ENCODE data around the gene TCERG1L. TPM values are rescaled to one million over a fixed set of nuclear protein-coding genes. Genes with fewer than 3 reads are reported as not detected.

Gene TCERG1L
- total RNA-seq, 2 experiments from 2014 or later: 0.06 TPM; not detected in 1

- no peak for ATAC-seq (ENCODE audit: poor library complexity)
- Mint-ChIP-seq H3K36me3 (ENCODE audit: low read depth) (no peaks in the 10 kb centered on the region), H3K9me3 (no peaks in the 10 kb centered on the region), H3K27me3 (no peaks in the 10 kb centered on the region), H3K27ac (no peak overlapping the region), H3K4me3 (no peak overlapping the region), H3K4me1 (ENCODE audit: low read depth) (no peaks in the 10 kb centered on the region)
- H3K27me3 ChIP-seq (ENCODE audit: control insufficient read depth in 1 of 2, insufficient read depth in 2 of 2, low read length in 2 of 2): no peaks in the 10 kb centered on the region
- peaks cover 0 to 22% of the 10 kb centered on the region in 2 experiments for H3K9me3 ChIP-seq (ENCODE audit: control insufficient read depth in 1 of 2, insufficient read depth in 1 of 2, low read length in 2 of 2)
- no peak overlapping the region for H3K4me3 ChIP-seq (ENCODE audit: low read length)
- H3K36me3 ChIP-seq (ENCODE audit: insufficient read depth, low read length): no peaks in the 10 kb centered on the region
- no peak overlapping the region for H3K27ac ChIP-seq (ENCODE audit: low read depth in 1 of 2, low read length in 2 of 2)
- intact Hi-C loops (cut with DNase I, micrococcal nuclease): no loop called here
- H3K4me1 ChIP-seq (ENCODE audit: insufficient read depth, low read length): no peaks in the 10 kb centered on the region
- TF ChIP-seq CTCF (IDR thresholded peaks at IDR 0.05): no peak
- POLR2A ChIA-PET: no interaction called here
- CTCF ChIA-PET: no interaction called here
- DNase-seq: no peak
Measured at GRCh38 chr10:131246775-131247174, 64.7 kb downstream of the TCERG1L start.

- Histone ChIP-seq H3K4me1 (ENCODE audit: insufficient read depth, low read length) (no peaks in the 10 kb centered on the region), H3K9me3 (ENCODE audit: control insufficient read depth in 1 of 2, insufficient read depth in 1 of 2, low read length in 2 of 2) (peaks cover 0 to 20% of the 10 kb centered on the region in 2 experiments), H3K36me3 (ENCODE audit: insufficient read depth, low read length) (no peaks in the 10 kb centered on the region), H3K4me3 (ENCODE audit: low read length) (no peak overlapping the region), H3K27me3 (ENCODE audit: control insufficient read depth in 1 of 2, insufficient read depth in 2 of 2, low read length in 2 of 2) (no peaks in the 10 kb centered on the region), H3K27ac (ENCODE audit: low read depth in 1 of 2, low read length in 2 of 2) (no peak overlapping the region)
- TF ChIP-seq CTCF (IDR thresholded peaks at IDR 0.05): no peak
- Mint-ChIP-seq H3K36me3 (ENCODE audit: low read depth) (no peaks in the 10 kb centered on the region), H3K9me3 (no peaks in the 10 kb centered on the region), H3K27ac (no peak overlapping the region), H3K27me3 (no peaks in the 10 kb centered on the region), H3K4me1 (ENCODE audit: low read depth) (no peaks in the 10 kb centered on the region), H3K4me3 (no peak overlapping the region)
- intact Hi-C loops (cut with DNase I, micrococcal nuclease): no loop called here
- ChIA-PET POLR2A (no interaction called here), CTCF (no interaction called here)
- ATAC-seq (ENCODE audit: poor library complexity) (no peak), DNase-seq (no peak)
Measured at GRCh38 chr10:131246089-131246488, 65.4 kb downstream of the TCERG1L start.

GRCh38 chr10:131245475-131246059, 66.0 kb downstream of the TCERG1L start:
- Mint-ChIP-seq H3K4me3 (no peak overlapping the region), H3K27ac (no peak overlapping the region), H3K4me1 (ENCODE audit: low read depth) (no peaks in the 10 kb centered on the region), H3K36me3 (ENCODE audit: low read depth) (no peaks in the 10 kb centered on the region), H3K9me3 (no peaks in the 10 kb centered on the region), H3K27me3 (no peaks in the 10 kb centered on the region)
- H3K36me3 ChIP-seq (ENCODE audit: insufficient read depth, low read length): no peaks in the 10 kb centered on the region
- no peak for TF ChIP-seq CTCF (IDR thresholded peaks at IDR 0.05)
- no peaks in the 10 kb centered on the region for H3K4me1 ChIP-seq (ENCODE audit: insufficient read depth, low read length)
- ATAC-seq (ENCODE audit: poor library complexity) (no peak), DNase-seq (no peak)
- intact Hi-C loops (cut with DNase I, micrococcal nuclease): no loop called here
- no peaks in the 10 kb centered on the region for H3K27me3 ChIP-seq (ENCODE audit: control insufficient read depth in 1 of 2, insufficient read depth in 2 of 2, low read length in 2 of 2)
- ChIA-PET POLR2A (no interaction called here), CTCF (no interaction called here)
- no peak overlapping the region for H3K4me3 ChIP-seq (ENCODE audit: low read length)
- H3K9me3 ChIP-seq (ENCODE audit: control insufficient read depth in 1 of 2, insufficient read depth in 1 of 2, low read length in 2 of 2): peaks cover 0 to 24% of the 10 kb centered on the region in 2 experiments
- H3K27ac ChIP-seq (ENCODE audit: low read depth in 1 of 2, low read length in 2 of 2): no peak overlapping the region

Measured in CD4-positive, alpha-beta T cell (primary cell).